ENCODE data around the gene CBX1. TPM values are rescaled to one million over a fixed set of nuclear protein-coding genes. Genes with fewer than 3 reads are reported as not detected.
A peak's percentile ranks its signal among the peaks of the same experiment; 100 is the strongest.

The CBX1 gene
- total RNA-seq, 1 donor from 2014 or later = 74.9 TPM

- DNase-seq (ENCODE audit: low spot score) = peak; percentile 28
- Mint-ChIP-seq H3K4me1 (ENCODE audit: low read depth) (peaks cover 36% of the 10 kb centered on the region), H3K4me3 (ENCODE audit: unreplicated experiment) (no peak overlapping the region), H3K9me3 (ENCODE audit: low read depth) (no peaks in the 10 kb centered on the region), H3K36me3 (ENCODE audit: low read depth) (peaks cover 6% of the 10 kb centered on the region), H3K27me3 (ENCODE audit: low read depth) (no peaks in the 10 kb centered on the region), H3K27ac (ENCODE audit: unreplicated experiment) (no peak overlapping the region)
- no peak for TF ChIP-seq CTCF (IDR thresholded peaks at IDR 0.05)
Observed at GRCh38 chr17:48110761-48111160, 9.5 kb upstream of the CBX1 start.

GRCh38 chr17:48107137-48108055 lies 6.1 kb upstream of the CBX1 start, which contains the start of gene SNX11:
Gene SNX11 (plus strand): TSS chr17:48107766. CDS start chr17:48112044, 4,278 bp downstream.
- peak within 1 kb of the TSS; percentile 87 for H3K27ac Mint-ChIP-seq (ENCODE audit: unreplicated experiment)
- H3K9me3 Mint-ChIP-seq (ENCODE audit: low read depth) = no peaks in the 10 kb centered on the region
- peak; percentile 95 for DNase-seq (ENCODE audit: low spot score)
- H3K27me3 Mint-ChIP-seq (ENCODE audit: low read depth) = no peaks in the 10 kb centered on the region
- H3K4me3 Mint-ChIP-seq (ENCODE audit: unreplicated experiment) = peak within 1 kb of the TSS; percentile 90
- H3K36me3 Mint-ChIP-seq (ENCODE audit: low read depth) = peaks cover 4% of the 10 kb centered on the region
- peaks cover 36% of the 10 kb centered on the region for H3K4me1 Mint-ChIP-seq (ENCODE audit: low read depth)
- TF ChIP-seq CTCF (IDR thresholded peaks at IDR 0.05) = peak; percentile 46

- Mint-ChIP-seq H3K4me1 (ENCODE audit: low read depth) (peaks cover 36% of the 10 kb centered on the region), H3K4me3 (ENCODE audit: unreplicated experiment) (peak overlapping the region; percentile 90), H3K27ac (ENCODE audit: unreplicated experiment) (peak overlapping the region; percentile 87), H3K36me3 (ENCODE audit: low read depth) (no peaks in the 10 kb centered on the region), H3K9me3 (ENCODE audit: low read depth) (no peaks in the 10 kb centered on the region), H3K27me3 (ENCODE audit: low read depth) (no peaks in the 10 kb centered on the region)
- peak; percentile 43 for DNase-seq (ENCODE audit: low spot score)
- TF ChIP-seq CTCF (IDR thresholded peaks at IDR 0.05) = no peak
Observed at GRCh38 chr17:48106802-48107136, 5.5 kb upstream of the CBX1 start.

- Mint-ChIP-seq H3K9me3 (ENCODE audit: low read depth) (no peaks in the 10 kb centered on the region), H3K27me3 (ENCODE audit: low read depth) (no peaks in the 10 kb centered on the region), H3K4me1 (ENCODE audit: low read depth) (peaks cover 37% of the 10 kb centered on the region), H3K36me3 (ENCODE audit: low read depth) (no peaks in the 10 kb centered on the region), H3K4me3 (ENCODE audit: unreplicated experiment) (no peak overlapping the region), H3K27ac (ENCODE audit: unreplicated experiment) (no peak overlapping the region)
- no peak for TF ChIP-seq CTCF (IDR thresholded peaks at IDR 0.05)
- DNase-seq (ENCODE audit: low spot score) = peak; percentile 14
Observed at GRCh38 chr17:48104440-48104839, 3.2 kb upstream of the CBX1 start.

GRCh38 chr17:48102798-48103715 lies 1.8 kb upstream of the CBX1 start:
- no peak overlapping the region for H3K4me3 Mint-ChIP-seq (ENCODE audit: unreplicated experiment)
- H3K9me3 Mint-ChIP-seq (ENCODE audit: low read depth) = no peaks in the 10 kb centered on the region
- H3K36me3 Mint-ChIP-seq (ENCODE audit: low read depth) = no peaks in the 10 kb centered on the region
- no peak for TF ChIP-seq CTCF (IDR thresholded peaks at IDR 0.05)
- peaks cover 28% of the 10 kb centered on the region for H3K4me1 Mint-ChIP-seq (ENCODE audit: low read depth)
- DNase-seq (ENCODE audit: low spot score) = peak; percentile 2
- no peak overlapping the region for H3K27ac Mint-ChIP-seq (ENCODE audit: unreplicated experiment)
- no peaks in the 10 kb centered on the region for H3K27me3 Mint-ChIP-seq (ENCODE audit: low read depth)

Data from chondrocyte (in vitro differentiated cells).